Gastroesophageal sphincter (tissue), 4 donors: Measurements from ENCODE around the gene KCNK7. TPM values are rescaled to one million over a fixed set of nuclear protein-coding genes. Genes with fewer than 3 reads are reported as not detected.

Experiments used
- ATAC-seq: fragments of 150-250 bp; one replicate; pipeline ENCODE4 v1.9.1; 2016; ENCODE audit warnings: mild to moderate bottlenecking, moderate library complexity
- H3K27ac ChIP-seq, 4 donors: fragments of 200-600 bp; sonication (generic) in 3 of 4; 1 replicate in 3 of 4; 2 replicates in 1 of 4; pipeline ENCODE4 v1.5.1; 2016 to 2019
- H3K27me3 ChIP-seq: fragments of 200-600 bp; sonication (generic); one replicate; pipeline ENCODE4 v1.5.1; 2019
- H3K36me3 ChIP-seq, 2 donors: fragments of 200-600 bp; sonication (generic); one replicate each; pipeline ENCODE4 v1.5.1; 2019; ENCODE audit warnings: control low read depth in 1 of 2
- H3K4me1 ChIP-seq, 3 donors: fragments of 200-600 bp; sonication (generic); 1 replicate in 2 of 3; 2 replicates in 1 of 3; pipeline ENCODE4 v1.5.1; 2016 to 2019; ENCODE audit warnings: control low read depth in 2 of 3
- H3K4me3 ChIP-seq, 2 donors: fragments of 200-600 bp; sonication (generic); one replicate each; pipeline ENCODE4 v1.5.1; 2019; ENCODE audit warnings: mild to moderate bottlenecking in 1 of 2, moderate library complexity in 1 of 2
- H3K9me3 ChIP-seq, 3 donors: fragments of 200-600 bp; sonication (generic); one replicate each; pipeline ENCODE4 v1.5.1; 2017 to 2019; ENCODE audit warnings: control low read depth in 2 of 3
- CTCF ChIP-seq, 4 experiments: fragments of 200-600 bp in 2 of 4; fragments of 450-650 bp in 2 of 4; sonication (generic) in 1 of 4; IDR thresholded peaks; one replicate each; pipeline ENCODE4 v1.5.1; 2017 to 2019; ENCODE audit warnings: antibody characterized with exemption in 4 of 4, mild to moderate bottlenecking in 2 of 4, moderate library complexity in 2 of 4
- EP300 ChIP-seq: sonication (generic); formaldehyde crosslinking; IDR thresholded peaks from one replicate; pipeline ENCODE4 v1.6.1; 2017; ENCODE audit warnings: antibody characterized with exemption, mild to moderate bottlenecking
- POLR2A ChIP-seq, 2 donors: fragments of 450-650 bp; IDR thresholded peaks; one replicate each; pipeline ENCODE4 v1.6.1; 2017; ENCODE audit warnings: antibody characterized with exemption in 2 of 2, mild to moderate bottlenecking in 2 of 2, moderate library complexity in 1 of 2
- POLR2AphosphoS5 ChIP-seq: sonication (generic); formaldehyde crosslinking; IDR thresholded peaks from one replicate; pipeline ENCODE4 v1.6.1; 2017; ENCODE audit warnings: antibody characterized with exemption
- WGBS, 2 donors: methylation state at CpG; one replicate each; pipeline ENCODE4 v1.1.5; 2018; ENCODE audit warnings: low coverage in 1 of 2; 5-methylcytosine and 5-hydroxymethylcytosine counted together
- total RNA-seq, 4 donors: library from RNA; depleted of rRNA; stranded (reverse); fragments of >200 nt; gene quantifications; one replicate each; pipeline ENCODE4 v1.1.0, GENCODE V29; 2016

KCNK7 gene, protein sequence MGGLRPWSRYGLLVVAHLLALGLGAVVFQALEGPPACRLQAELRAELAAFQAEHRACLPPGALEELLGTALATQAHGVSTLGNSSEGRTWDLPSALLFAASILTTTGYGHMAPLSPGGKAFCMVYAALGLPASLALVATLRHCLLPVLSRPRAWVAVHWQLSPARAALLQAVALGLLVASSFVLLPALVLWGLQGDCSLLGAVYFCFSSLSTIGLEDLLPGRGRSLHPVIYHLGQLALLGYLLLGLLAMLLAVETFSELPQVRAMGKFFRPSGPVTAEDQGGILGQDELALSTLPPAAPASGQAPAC
- 1 to 10 TPM in 1 of 4 donors, under 1 TPM in 2, not detected in 1; 0.40 to 1.5 (median 0.93) TPM for total RNA-seq

- H3K36me3 ChIP-seq, result peaks cover 0 to 68% of the 10 kb centered on the region in 2 donors
- WGBS, 2 donors, result 0 to 85% methylated on average over 1 to 5 of the region's 12 CpGs
- no peak within 1 kb of the TSS for H3K4me3 ChIP-seq
- peak within 1 kb of the TSS in 2 of 4 donors; percentile 20 to 72 for H3K27ac ChIP-seq
- peaks cover 0 to 53% (median 13%) of the 10 kb centered on the region in 3 donors for H3K4me1 ChIP-seq
- H3K27me3 ChIP-seq, result no peaks in the 10 kb centered on the region
- no peaks in the 10 kb centered on the region for H3K9me3 ChIP-seq
- no peak for ATAC-seq
- TF ChIP-seq POLR2A (IDR thresholded peaks at IDR 0.05) (peak in 1 of 2 donors; percentile 6), EP300 (no peak)
Observed at GRCh38 chr11:65595543-65596281, at the start of gene KCNK7. TSS of gene KCNK7 (minus strand) at chr11:65595800. CDS start at chr11:65595772, 28 bp downstream.

DNA sequence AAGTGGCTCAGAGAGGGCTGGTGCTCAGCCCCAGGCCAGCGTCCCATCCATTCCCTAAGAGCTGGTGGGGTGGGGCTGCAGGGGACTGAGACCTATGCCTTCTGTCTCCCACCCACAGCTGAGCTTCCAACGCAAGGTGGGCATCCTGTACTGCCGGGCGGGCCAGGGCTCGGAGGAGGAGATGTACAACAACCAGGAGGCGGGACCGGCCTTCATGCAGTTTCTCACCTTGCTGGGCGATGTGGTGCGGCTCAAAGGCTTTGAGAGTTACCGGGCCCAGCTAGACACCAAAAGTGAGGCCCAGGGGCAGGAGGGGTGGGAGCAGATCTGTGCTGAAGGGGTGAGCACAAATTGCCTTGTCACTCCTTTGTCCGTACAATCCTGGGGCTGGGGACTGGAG is 49.2 kb upstream of the KCNK7 start:
- ATAC-seq, result no peak
- Histone ChIP-seq H3K4me3 (no peak overlapping the region), H3K27ac (no peak overlapping the region), H3K4me1 (peaks cover 0 to 58% (median 9%) of the 10 kb centered on the region in 3 donors), H3K36me3 (peaks cover 0 to 85% of the 10 kb centered on the region in 2 donors), H3K27me3 (no peaks in the 10 kb centered on the region), H3K9me3 (no peaks in the 10 kb centered on the region)
- no peak for TF ChIP-seq EP300
- TF ChIP-seq POLR2A (IDR thresholded peaks at IDR 0.05), result no peak
- no peak for TF ChIP-seq CTCF (IDR thresholded peaks at IDR 0.05)
- no peak for TF ChIP-seq POLR2AphosphoS5
- 80% methylated on average over 1 of the region's 11 CpGs for WGBS, 2 donors

GRCh38 chr11:65643971-65644370 is 48.4 kb upstream of the KCNK7 start:
- Histone ChIP-seq H3K36me3 (peaks cover 0 to 76% of the 10 kb centered on the region in 2 donors), H3K27me3 (no peaks in the 10 kb centered on the region), H3K4me3 (no peak overlapping the region), H3K9me3 (no peaks in the 10 kb centered on the region), H3K27ac (no peak overlapping the region), H3K4me1 (peaks cover 0 to 60% (median 18%) of the 10 kb centered on the region in 3 donors)
- ATAC-seq, result no peak
- 49 to 86% methylated on average over 1 to 5 of the region's 6 CpGs for WGBS, 2 donors
- TF ChIP-seq POLR2A (IDR thresholded peaks at IDR 0.05), result no peak
- TF ChIP-seq CTCF (IDR thresholded peaks at IDR 0.05), result no peak
- TF ChIP-seq POLR2AphosphoS5, result no peak
- TF ChIP-seq EP300, result no peak

GRCh38 chr11:65642014-65642671 is 46.5 kb upstream of the KCNK7 start:
- Histone ChIP-seq H3K27me3 (no peaks in the 10 kb centered on the region), H3K4me1 (peaks cover 0 to 63% (median 28%) of the 10 kb centered on the region in 3 donors), H3K27ac (no peak overlapping the region), H3K36me3 (peaks cover 0 to 63% of the 10 kb centered on the region in 2 donors), H3K4me3 (peak overlapping the region in 1 of 2 donors; percentile 38), H3K9me3 (no peaks in the 10 kb centered on the region)
- 61% methylated on average over 14 of the region's 49 CpGs; no CpG with 5 or more reads in 1 of the 2 donors for WGBS, 2 donors
- TF ChIP-seq EP300, result no peak
- no peak for TF ChIP-seq CTCF (IDR thresholded peaks at IDR 0.05)
- no peak for TF ChIP-seq POLR2AphosphoS5
- no peak for TF ChIP-seq POLR2A (IDR thresholded peaks at IDR 0.05)
- ATAC-seq, result no peak
